ENCODE results near the gene TANGO2.
"Not testable (repeated sequence)": the region's sequence is repeated elsewhere in the genome, so short reads cannot be mapped to it uniquely, and the experiment has no call there.

Gene TANGO2

DNA sequence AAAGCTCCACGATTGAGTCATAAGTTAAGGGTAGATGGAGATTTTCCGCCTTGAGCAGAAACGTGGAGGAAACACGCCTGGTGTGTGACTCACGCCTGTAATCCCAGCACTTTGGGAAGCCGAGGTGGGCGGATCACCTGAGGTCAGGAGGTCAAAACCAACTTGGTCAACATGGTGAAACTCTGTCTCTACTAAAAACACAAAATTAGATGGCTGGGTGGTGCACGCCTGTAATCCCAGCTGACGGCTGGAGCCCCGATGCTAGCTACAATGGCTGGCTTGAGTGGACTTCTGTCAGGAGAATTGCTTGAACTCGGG is 41.8 kb downstream of the TANGO2 start:
- H3K27me3 Mint-ChIP-seq: no peaks in the 10 kb centered on the region
- peaks cover 68% of the 10 kb centered on the region for H3K36me3 Mint-ChIP-seq
- H3K27ac Mint-ChIP-seq: no peak overlapping the region
- H3K4me1 Mint-ChIP-seq: no peaks in the 10 kb centered on the region
- no peak overlapping the region for H3K4me3 Mint-ChIP-seq
- no peak for ATAC-seq
- no peaks in the 10 kb centered on the region for H3K9me3 Mint-ChIP-seq

- no peak for ATAC-seq
- H3K4me3 Mint-ChIP-seq: no peak overlapping the region
- H3K27ac Mint-ChIP-seq: no peak overlapping the region
- H3K9me3 Mint-ChIP-seq: no peaks in the 10 kb centered on the region
- no peaks in the 10 kb centered on the region for H3K4me1 Mint-ChIP-seq
- H3K36me3 Mint-ChIP-seq: peaks cover 60% of the 10 kb centered on the region
- H3K27me3 Mint-ChIP-seq: no peaks in the 10 kb centered on the region
Measured at GRCh38 chr22:20063271-20064139, 42.6 kb downstream of the TANGO2 start.

GRCh38 chr22:20064140-20064480 is 43.2 kb downstream of the TANGO2 start:
- peaks cover 54% of the 10 kb centered on the region for H3K36me3 Mint-ChIP-seq
- no peaks in the 10 kb centered on the region for H3K4me1 Mint-ChIP-seq
- H3K27me3 Mint-ChIP-seq: no peaks in the 10 kb centered on the region
- H3K4me3 Mint-ChIP-seq: no peak overlapping the region
- ATAC-seq: no peak
- no peak overlapping the region for H3K27ac Mint-ChIP-seq
- H3K9me3 Mint-ChIP-seq: no peaks in the 10 kb centered on the region

DNA sequence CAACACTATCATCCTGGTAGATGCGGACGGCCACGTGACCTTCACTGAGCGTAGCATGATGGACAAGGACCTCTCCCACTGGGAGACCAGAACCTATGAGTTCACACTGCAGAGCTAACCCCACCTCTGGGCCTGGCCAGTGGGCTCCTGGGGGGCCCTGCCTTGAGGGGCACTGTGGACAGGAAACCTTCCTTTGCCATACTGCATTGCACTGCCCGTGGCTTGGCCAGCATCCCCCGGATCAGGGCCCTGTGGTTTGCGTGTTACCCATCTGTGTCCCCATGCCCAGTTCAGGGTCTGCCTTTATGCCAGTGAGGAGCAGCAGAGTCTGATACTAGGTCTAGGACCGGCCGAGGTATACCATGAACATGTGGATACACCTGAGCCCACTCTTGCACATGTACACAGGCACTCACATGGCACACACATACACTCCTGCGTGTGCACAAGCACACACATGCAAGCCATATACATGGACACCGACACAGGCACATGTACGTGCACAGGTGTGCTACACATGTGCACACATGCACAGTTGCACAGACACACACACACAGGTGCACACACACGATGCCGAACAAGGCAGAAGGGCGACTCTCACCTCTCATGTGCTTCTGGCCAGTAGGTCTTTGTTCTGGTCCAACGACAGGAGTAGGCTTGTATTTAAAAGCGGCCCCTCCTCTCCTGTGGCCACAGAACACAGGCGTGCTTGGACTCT is 43.8 kb downstream of the TANGO2 start:
- Mint-ChIP-seq H3K4me3 (no peak overlapping the region), H3K27ac (no peak overlapping the region), H3K36me3 (peaks cover 48% of the 10 kb centered on the region), H3K27me3 (no peaks in the 10 kb centered on the region), H3K9me3 (no peaks in the 10 kb centered on the region), H3K4me1 (no peaks in the 10 kb centered on the region)
- no peak for ATAC-seq

- H3K36me3 Mint-ChIP-seq: peaks cover 39% of the 10 kb centered on the region
- H3K4me1 Mint-ChIP-seq: no peaks in the 10 kb centered on the region
- no peaks in the 10 kb centered on the region for H3K9me3 Mint-ChIP-seq
- ATAC-seq: no peak
- H3K27ac Mint-ChIP-seq: no peak overlapping the region
- no peaks in the 10 kb centered on the region for H3K27me3 Mint-ChIP-seq
- H3K4me3 Mint-ChIP-seq: no peak overlapping the region
Measured at GRCh38 chr22:20065896-20066616, 45.1 kb downstream of the TANGO2 start.

DNA sequence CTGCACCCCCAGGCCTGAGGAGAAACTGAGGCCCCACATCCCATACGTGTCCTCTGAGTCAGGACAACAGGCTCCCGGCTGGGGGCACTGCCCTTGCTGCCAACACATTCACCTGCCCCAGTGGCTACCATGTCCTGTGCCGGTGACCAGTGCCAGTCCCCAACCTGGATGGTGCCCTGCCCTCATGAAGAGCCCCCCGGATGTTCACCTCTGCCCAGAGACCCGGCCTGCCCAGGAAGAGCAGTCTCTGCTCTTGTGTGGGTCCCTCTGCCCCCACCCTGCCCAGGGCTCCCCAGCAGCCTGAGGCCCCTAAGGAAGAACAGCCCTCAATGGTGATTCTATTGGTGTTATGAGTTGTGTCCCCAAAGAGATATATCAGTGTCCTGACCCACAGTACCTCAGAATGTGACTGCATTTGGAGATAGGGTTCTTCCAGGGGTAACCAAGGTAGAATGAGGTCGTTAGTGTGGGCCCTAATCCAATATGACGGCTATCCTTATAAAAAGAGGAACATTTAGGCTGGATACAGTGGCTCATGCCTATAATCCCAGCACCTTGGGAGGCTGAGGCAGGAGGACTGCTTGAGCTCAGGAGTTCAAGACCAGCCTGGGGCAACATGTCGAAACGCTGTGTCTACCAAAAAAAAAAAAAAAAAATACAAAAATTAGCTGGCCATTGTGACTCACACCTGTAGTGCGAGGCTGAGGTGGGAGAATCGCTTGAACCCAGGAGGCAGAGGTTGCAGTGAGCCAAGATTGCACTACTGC is 45.9 kb downstream of the TANGO2 start:
- H3K27me3 Mint-ChIP-seq: no peaks in the 10 kb centered on the region
- no peaks in the 10 kb centered on the region for H3K4me1 Mint-ChIP-seq
- H3K4me3 Mint-ChIP-seq: no peak overlapping the region
- H3K27ac Mint-ChIP-seq: no peak overlapping the region
- no peak for ATAC-seq
- H3K36me3 Mint-ChIP-seq: peaks cover 32% of the 10 kb centered on the region
- H3K9me3 Mint-ChIP-seq: no peaks in the 10 kb centered on the region

- H3K27me3 Mint-ChIP-seq, H3K4me1 Mint-ChIP-seq, ATAC-seq, H3K9me3 Mint-ChIP-seq, H3K27ac Mint-ChIP-seq, H3K4me3 Mint-ChIP-seq: not testable (repeated sequence)
- H3K36me3 Mint-ChIP-seq: peaks cover 27% of the 10 kb centered on the region
Measured at GRCh38 chr22:20067384-20067682, 46.4 kb downstream of the TANGO2 start.

- no peak overlapping the region for H3K4me3 Mint-ChIP-seq
- no peak for ATAC-seq
- no peak overlapping the region for H3K27ac Mint-ChIP-seq
- H3K36me3 Mint-ChIP-seq: peaks cover 14% of the 10 kb centered on the region
- no peaks in the 10 kb centered on the region for H3K27me3 Mint-ChIP-seq
- H3K4me1 Mint-ChIP-seq: no peaks in the 10 kb centered on the region
- no peaks in the 10 kb centered on the region for H3K9me3 Mint-ChIP-seq
Measured at GRCh38 chr22:20068640-20069039, 47.7 kb downstream of the TANGO2 start.

- no peaks in the 10 kb centered on the region for H3K4me1 Mint-ChIP-seq
- no peaks in the 10 kb centered on the region for H3K27me3 Mint-ChIP-seq
- H3K4me3 Mint-ChIP-seq: no peak overlapping the region
- peaks cover 10% of the 10 kb centered on the region for H3K36me3 Mint-ChIP-seq
- no peak overlapping the region for H3K27ac Mint-ChIP-seq
- H3K9me3 Mint-ChIP-seq: no peaks in the 10 kb centered on the region
- no peak for ATAC-seq
Measured at GRCh38 chr22:20069331-20070042, 48.6 kb downstream of the TANGO2 start.

DNA sequence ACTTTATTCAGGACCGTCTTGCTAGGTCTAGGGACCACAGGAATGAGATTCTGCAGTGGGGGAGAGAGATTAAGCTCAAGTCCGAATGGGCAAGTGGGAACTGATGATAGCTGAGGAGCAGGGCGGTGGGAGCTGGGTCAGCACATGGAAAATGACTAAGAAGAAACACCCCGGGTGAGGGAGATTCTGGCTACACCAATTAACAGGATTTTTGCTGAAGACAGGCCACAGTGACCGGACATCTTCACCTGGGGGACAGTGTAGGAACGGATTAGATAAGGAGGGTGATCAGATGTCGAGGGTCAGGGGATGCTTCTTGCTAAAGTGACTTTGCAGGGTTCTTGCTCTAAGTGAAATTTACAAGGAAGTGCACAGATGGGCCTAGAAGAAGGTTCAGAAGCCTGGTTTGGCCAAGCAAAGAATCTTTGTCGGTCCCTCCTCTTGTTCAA is 50.6 kb downstream of the TANGO2 start:
- no peaks in the 10 kb centered on the region for H3K4me1 Mint-ChIP-seq
- no peak overlapping the region for H3K27ac Mint-ChIP-seq
- no peaks in the 10 kb centered on the region for H3K27me3 Mint-ChIP-seq
- no peak for ATAC-seq
- H3K9me3 Mint-ChIP-seq: no peaks in the 10 kb centered on the region
- H3K4me3 Mint-ChIP-seq: no peak overlapping the region
- H3K36me3 Mint-ChIP-seq: no peaks in the 10 kb centered on the region

- no peaks in the 10 kb centered on the region for H3K36me3 Mint-ChIP-seq
- no peaks in the 10 kb centered on the region for H3K27me3 Mint-ChIP-seq
- H3K9me3 Mint-ChIP-seq: no peaks in the 10 kb centered on the region
- H3K4me3 Mint-ChIP-seq: no peak overlapping the region
- H3K4me1 Mint-ChIP-seq: peaks cover 12% of the 10 kb centered on the region
- H3K27ac Mint-ChIP-seq: no peak overlapping the region
- no peak for ATAC-seq
Measured at GRCh38 chr22:20076627-20077172, 55.8 kb downstream of the TANGO2 start.

GRCh38 chr22:20079745-20080444 is 59.0 kb downstream of the TANGO2 start, which contains the start of gene DGCR8:
TSS of gene DGCR8 (plus strand) at chr22:20080241. CDS start at chr22:20085964, 5,723 bp downstream.
- Mint-ChIP-seq H3K4me1 (peaks cover 44% of the 10 kb centered on the region), H3K27ac (peak within 1 kb of the TSS; percentile 65), H3K36me3 (no peaks in the 10 kb centered on the region), H3K9me3 (no peaks in the 10 kb centered on the region), H3K4me3 (peak within 1 kb of the TSS; percentile 84), H3K27me3 (no peaks in the 10 kb centered on the region)
- peak; percentile 97 for ATAC-seq

- H3K27me3 Mint-ChIP-seq: no peaks in the 10 kb centered on the region
- ATAC-seq: peak; percentile 87
- H3K27ac Mint-ChIP-seq: peak overlapping the region; percentile 48
- no peaks in the 10 kb centered on the region for H3K9me3 Mint-ChIP-seq
- no peaks in the 10 kb centered on the region for H3K36me3 Mint-ChIP-seq
- peaks cover 44% of the 10 kb centered on the region for H3K4me1 Mint-ChIP-seq
- H3K4me3 Mint-ChIP-seq: peak overlapping the region; percentile 81
Measured at GRCh38 chr22:20080445-20080775, 59.5 kb downstream of the TANGO2 start.

All from stimulated activated memory B cell treated with anti-CD40 and anti-IgM and Interleukin-4, amounts not matched to agents 10 μg/mL and 1 μg/mL and 100 μg/mL, for 72 hours (primary cell).